Lung (tissue), 12 donors: ENCODE measurements around the gene SULT4A1. TPM values are rescaled to one million over a fixed set of nuclear protein-coding genes. Genes with fewer than 3 reads are reported as not detected.

Experiments used
- ATAC-seq: fragments of 200-7000 bp; cut with Tn5 transposase; one replicate; pipeline ENCODE4 v1.9.1; 2020; ENCODE audit warnings: moderate number of reproducible peaks; ENCODE audit not compliant: insufficient read depth, low FRiP score
- DNase-seq, 3 donors: peaks; one replicate each; pipeline ENCODE4 v3.0.0-alpha.2; 2013 to 2017
- H3K27ac ChIP-seq, 2 donors: one replicate each; pipeline ENCODE4 v1.5.1; 2013; ENCODE audit warnings: mild to moderate bottlenecking in 2 of 2, moderate library complexity in 2 of 2, control low read depth in 1 of 2, inconsistent platforms in 1 of 2, low read depth in 1 of 2, low read length in 1 of 2
- H3K27me3 ChIP-seq, 3 donors: one replicate each; pipeline ENCODE4 v1.5.1; 2013; ENCODE audit warnings: low read length in 2 of 3; ENCODE audit not compliant: control insufficient read depth in 3 of 3, insufficient read depth in 3 of 3
- H3K36me3 ChIP-seq, 4 donors: one replicate each; pipeline ENCODE4 v1.5.1; 2013; ENCODE audit warnings: low read length in 4 of 4, mild to moderate bottlenecking in 1 of 4, moderate library complexity in 1 of 4; ENCODE audit not compliant: control insufficient read depth in 4 of 4, insufficient read depth in 4 of 4
- H3K4me1 ChIP-seq, 5 donors: one replicate each; pipeline ENCODE4 v1.5.1; 2013; ENCODE audit warnings: low read length in 5 of 5, mild to moderate bottlenecking in 2 of 5, moderate library complexity in 1 of 5; ENCODE audit not compliant: control insufficient read depth in 5 of 5, insufficient read depth in 5 of 5
- H3K4me3 ChIP-seq: one replicate; pipeline ENCODE4 v1.5.1; 2013; ENCODE audit warnings: mild to moderate bottlenecking, control low read depth, moderate library complexity
- H3K9ac ChIP-seq, 2 donors: one replicate each; pipeline ENCODE4 v1.5.1; 2013; ENCODE audit warnings: low read length in 2 of 2, control low read depth in 1 of 2; ENCODE audit not compliant: insufficient read depth in 1 of 2
- H3K9me3 ChIP-seq, 4 donors: one replicate each; pipeline ENCODE4 v1.5.1; 2013; ENCODE audit warnings: low read length in 3 of 4, mild to moderate bottlenecking in 1 of 4, moderate library complexity in 1 of 4; ENCODE audit not compliant: control insufficient read depth in 4 of 4, insufficient read depth in 3 of 4
- WGBS, 2 donors: extraction: QIAGEN DNeasy Blood & Tissue Kit; methylation state at CpG; one replicate each; pipeline ENCODE4 v1.1.7; 2013; 5-methylcytosine and 5-hydroxymethylcytosine counted together
- polyA plus RNA-seq, 2 donors: library from polyadenylated mRNA; stranded (reverse); fragments of 200-250 nt; gene quantifications; one replicate each; pipeline ENCODE4 v1.2.1, GENCODE V29; 2013
- total RNA-seq, 2 donors: library from RNA; depleted of rRNA in 1 of 2; stranded (reverse); fragments of >200 nt in 1 of 2; gene quantifications; one replicate each; pipeline ENCODE4 v1.2.1, GENCODE V29; 2014 to 2021
- TF ChIP-seq, protein P1 (sequence below): IDR thresholded peaks from 2 replicates; pipeline ENCODE4 v1.5.1; 2012; ENCODE audit warnings: mild to moderate bottlenecking; ENCODE audit errors: control extremely low read depth, extremely low read depth
- donor health status: control.
- donor health status: control.
- donor health status: Bipolar disorder and iron deficiency.
- donor health status: healthy.
- donor health status: DM: yes; HTN: yes; CAD: no.

SULT4A1 gene
- total and polyA plus RNA-seq, 4 donors, result 0.06 to 0.31 (median 0.26) TPM; not detected in 1

DNA sequence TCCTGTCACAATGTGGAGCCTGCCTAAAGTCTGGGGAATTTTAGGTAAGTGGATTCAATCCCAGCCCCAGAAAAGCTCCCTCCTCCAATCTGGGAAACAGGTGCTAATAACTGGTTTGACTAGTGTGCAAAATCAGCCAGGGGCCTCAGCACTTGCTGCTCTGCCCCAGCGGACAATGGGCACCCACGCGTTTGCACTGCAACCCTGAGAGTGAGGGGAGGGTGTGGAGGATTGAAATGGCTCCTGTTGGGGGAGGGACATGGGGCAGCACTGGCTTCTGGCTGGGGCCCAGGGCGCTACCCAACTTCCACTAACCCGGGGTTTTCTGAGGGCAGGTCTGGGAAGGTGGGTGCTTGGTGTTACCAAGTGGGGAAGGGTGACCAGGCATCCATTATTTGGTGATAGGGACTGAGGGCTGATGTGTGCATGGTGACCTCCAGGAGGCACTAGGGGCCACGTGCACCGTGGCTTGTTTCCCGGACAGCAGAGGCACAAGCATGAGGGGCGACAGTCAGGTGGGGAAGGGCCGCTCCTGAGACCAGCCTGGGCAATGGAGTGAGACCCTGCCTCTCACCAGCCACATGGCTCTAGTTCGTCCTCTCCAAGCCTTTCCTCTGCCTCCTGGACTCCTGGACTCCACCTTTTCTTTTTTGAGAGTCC lies 33.8 kb upstream of the SULT4A1 start:
- H3K27ac ChIP-seq, result no peak overlapping the region
- peak in 1 of 3 donors; percentile 15 for DNase-seq

DNA sequence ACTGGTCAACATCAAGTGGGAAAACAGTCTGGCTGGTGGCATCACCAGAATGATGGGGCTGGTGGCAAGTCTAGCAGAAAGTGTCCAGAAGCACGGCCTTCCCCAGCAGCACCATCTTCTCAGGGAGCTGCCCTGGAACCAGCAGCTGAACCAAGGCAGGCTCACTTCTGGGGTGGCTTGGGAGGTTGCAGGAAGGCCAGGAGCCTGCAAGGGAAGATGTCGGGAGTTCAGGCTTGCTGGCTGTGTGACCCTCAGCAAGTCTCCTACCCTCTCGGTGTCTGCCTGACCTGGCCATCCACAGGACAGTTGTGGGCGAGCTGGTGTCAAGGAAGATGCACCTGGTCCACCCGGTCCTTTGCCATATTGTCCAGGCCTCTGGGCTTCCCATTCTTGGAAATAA lies 31.8 kb upstream of the SULT4A1 start:
- peaks cover 0 to 2% (median 0%) of the 10 kb centered on the region in 4 donors for H3K9me3 ChIP-seq
- peaks cover 0 to 37% (median 26%) of the 10 kb centered on the region in 3 donors for H3K27me3 ChIP-seq
- ATAC-seq (no peak), DNase-seq (no peak)
- no peaks in the 10 kb centered on the region for H3K4me1 ChIP-seq
- 86 to 91% methylated on average over 5 of the region's 5 CpGs for WGBS, 2 donors
- TF ChIP-seq, protein P1, sequence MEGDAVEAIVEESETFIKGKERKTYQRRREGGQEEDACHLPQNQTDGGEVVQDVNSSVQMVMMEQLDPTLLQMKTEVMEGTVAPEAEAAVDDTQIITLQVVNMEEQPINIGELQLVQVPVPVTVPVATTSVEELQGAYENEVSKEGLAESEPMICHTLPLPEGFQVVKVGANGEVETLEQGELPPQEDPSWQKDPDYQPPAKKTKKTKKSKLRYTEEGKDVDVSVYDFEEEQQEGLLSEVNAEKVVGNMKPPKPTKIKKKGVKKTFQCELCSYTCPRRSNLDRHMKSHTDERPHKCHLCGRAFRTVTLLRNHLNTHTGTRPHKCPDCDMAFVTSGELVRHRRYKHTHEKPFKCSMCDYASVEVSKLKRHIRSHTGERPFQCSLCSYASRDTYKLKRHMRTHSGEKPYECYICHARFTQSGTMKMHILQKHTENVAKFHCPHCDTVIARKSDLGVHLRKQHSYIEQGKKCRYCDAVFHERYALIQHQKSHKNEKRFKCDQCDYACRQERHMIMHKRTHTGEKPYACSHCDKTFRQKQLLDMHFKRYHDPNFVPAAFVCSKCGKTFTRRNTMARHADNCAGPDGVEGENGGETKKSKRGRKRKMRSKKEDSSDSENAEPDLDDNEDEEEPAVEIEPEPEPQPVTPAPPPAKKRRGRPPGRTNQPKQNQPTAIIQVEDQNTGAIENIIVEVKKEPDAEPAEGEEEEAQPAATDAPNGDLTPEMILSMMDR, result no peak
- H3K36me3 ChIP-seq, result no peaks in the 10 kb centered on the region
- H3K9ac ChIP-seq, result no peak overlapping the region
- no peak overlapping the region for H3K27ac ChIP-seq
- H3K4me3 ChIP-seq, result no peak overlapping the region

More for the DNA sequence above, 33.8 kb upstream of the SULT4A1 start:
- TF ChIP-seq, protein P1, result no peak
- no peak for ATAC-seq
- no peaks in the 10 kb centered on the region for H3K4me1 ChIP-seq
- H3K4me3 ChIP-seq, result no peak overlapping the region
- WGBS, 2 donors, result 39 to 41% methylated on average over 10 to 11 of the region's 11 CpGs
- H3K9me3 ChIP-seq, result peaks cover 0 to 3% (median 0%) of the 10 kb centered on the region in 4 donors
- peaks cover 0 to 24% (median 16%) of the 10 kb centered on the region in 3 donors for H3K27me3 ChIP-seq
- H3K9ac ChIP-seq, result no peak overlapping the region
- H3K36me3 ChIP-seq, result no peaks in the 10 kb centered on the region

DNA sequence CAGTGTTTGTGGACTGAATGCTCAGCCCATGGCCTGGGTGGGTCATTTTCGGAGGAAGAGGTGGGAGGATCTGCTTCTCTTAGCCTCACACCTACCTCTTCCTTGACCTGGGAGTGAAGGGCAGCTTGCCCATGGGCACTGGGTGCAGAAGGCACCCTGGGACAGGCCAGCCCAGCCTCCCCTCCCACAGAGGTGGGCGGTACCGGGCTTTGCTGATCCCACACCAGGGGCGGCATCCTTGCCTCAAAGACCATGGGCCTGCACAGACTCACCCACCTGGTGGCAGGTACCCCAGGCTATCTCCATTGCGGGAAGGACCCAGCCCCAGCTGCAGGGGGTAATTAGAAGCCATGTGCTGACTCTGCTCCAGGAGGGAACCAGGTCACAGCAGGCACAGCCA lies 31.0 kb upstream of the SULT4A1 start:
- 74 to 80% methylated on average over 4 to 5 of the region's 5 CpGs for WGBS, 2 donors
- H3K27me3 ChIP-seq, result peaks cover 0 to 37% (median 26%) of the 10 kb centered on the region in 3 donors
- no peaks in the 10 kb centered on the region for H3K4me1 ChIP-seq
- ATAC-seq (no peak), DNase-seq (no peak)
- H3K4me3 ChIP-seq, result no peak overlapping the region
- no peak overlapping the region for H3K9ac ChIP-seq
- TF ChIP-seq, protein P1, result no peak
- no peak overlapping the region for H3K27ac ChIP-seq
- no peaks in the 10 kb centered on the region for H3K36me3 ChIP-seq
- H3K9me3 ChIP-seq, result peaks cover 0 to 2% (median 0%) of the 10 kb centered on the region in 4 donors
